A673 (cell line): ENCODE measurements around the gene MVD.

Experiments
- CTCF ChIP-seq: fragments of 300-800, 200-600 bp; sonication (generic); conservative IDR thresholded peaks from 2 replicates; pipeline ENCODE4 v1.5.1; 2017; ENCODE audit warnings: low read depth, mild to moderate bottlenecking, antibody characterized with exemption, low read length, moderate library complexity, mixed read lengths
- EZH2 ChIP-seq: fragments of 200-600 bp; sonication (generic); IDR thresholded peaks from 2 replicates; pipeline ENCODE4 v1.6.1; 2017; ENCODE audit warnings: borderline replicate concordance, low read depth, mild to moderate bottlenecking, mixed read lengths, antibody characterized with exemption, low read length; ENCODE audit not compliant: poor library complexity, severe bottlenecking

- no peak for TF ChIP-seq CTCF
- TF ChIP-seq EZH2, result no peak
Observed at GRCh38 chr16:88652762-88653063, 10.2 kb downstream of the MVD start.
